ENCODE measurements around the gene BHLHE40. TPM values are rescaled to one million over a fixed set of nuclear protein-coding genes. Genes with fewer than 3 reads are reported as not detected.
A peak's percentile ranks its signal among the peaks of the same experiment; 100 is the strongest.

The BHLHE40 gene
- 6.7 and 7.4 TPM in 2 replicates for total RNA-seq (2014; rRNA removed; shearing (Covaris generic))

DNA sequence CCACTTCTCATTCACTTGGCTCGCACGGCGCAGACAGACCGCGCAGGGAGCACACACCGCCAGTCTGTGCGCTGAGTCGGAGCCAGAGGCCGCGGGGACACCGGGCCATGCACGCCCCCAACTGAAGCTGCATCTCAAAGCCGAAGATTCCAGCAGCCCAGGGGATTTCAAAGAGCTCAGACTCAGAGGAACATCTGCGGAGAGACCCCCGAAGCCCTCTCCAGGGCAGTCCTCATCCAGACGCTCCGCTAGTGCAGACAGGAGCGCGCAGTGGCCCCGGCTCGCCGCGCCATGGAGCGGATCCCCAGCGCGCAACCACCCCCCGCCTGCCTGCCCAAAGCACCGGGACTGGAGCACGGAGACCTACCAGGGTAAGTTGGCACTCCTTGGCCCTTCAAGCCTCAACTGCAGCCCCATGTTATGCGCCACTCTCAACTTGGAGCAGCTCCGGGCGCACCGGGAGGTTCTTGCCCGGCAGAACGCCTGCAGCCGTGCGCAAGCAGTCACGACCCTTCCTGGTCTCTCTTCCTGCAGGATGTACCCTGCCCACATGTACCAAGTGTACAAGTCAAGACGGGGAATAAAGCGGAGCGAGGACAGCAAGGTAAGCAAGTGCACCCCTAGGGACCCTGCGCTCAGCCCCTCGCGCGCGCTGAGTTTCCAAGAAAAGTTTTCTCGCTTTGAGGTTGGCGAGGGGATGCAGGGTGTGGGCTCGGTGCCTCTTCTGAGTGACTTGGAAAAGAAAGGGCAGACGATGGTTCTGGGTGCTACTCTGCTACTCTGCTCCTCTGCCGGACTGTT, at the start of gene BHLHE40:
TSS of gene BHLHE40 (plus strand) at position 10 of the 801 bp plus-strand sequence. CDS start at position 292, 282 bp downstream.
- no peak for DNase-seq
- peaks cover 17% of the 10 kb centered on the region for H3K27me3 ChIP-seq (ENCODE audit: control insufficient read depth, insufficient read depth, low read length)
- H3K36me3 ChIP-seq (replicated peaks; ENCODE audit: control insufficient read depth, insufficient read depth, low read length): no peaks in the 10 kb centered on the region
- H3K4me3 ChIP-seq (ENCODE audit: insufficient read depth, low read depth, low read length): peak within 1 kb of the TSS; percentile 86

DNA sequence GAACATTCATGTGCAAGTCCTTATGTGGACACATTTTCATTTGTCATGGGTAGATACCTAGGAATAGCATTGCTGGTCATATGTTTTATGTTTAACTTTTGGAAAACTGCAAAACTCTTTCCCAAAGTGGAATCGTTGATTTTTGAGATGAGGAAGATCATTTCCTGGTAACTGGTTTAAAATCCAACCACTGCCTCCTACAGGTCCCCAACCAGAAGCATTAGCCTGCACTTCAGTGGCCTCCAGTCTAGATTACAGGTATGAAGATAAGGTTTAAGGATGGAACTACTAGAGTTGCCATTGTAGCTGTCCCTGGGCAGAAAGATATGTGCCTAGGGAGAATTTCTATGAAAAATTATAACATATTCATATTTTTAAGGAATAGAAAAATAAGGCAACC, 48.7 kb upstream of the BHLHE40 start:
- H3K4me3 ChIP-seq (ENCODE audit: insufficient read depth, low read depth, low read length): no peak overlapping the region
- no peaks in the 10 kb centered on the region for H3K27me3 ChIP-seq (ENCODE audit: control insufficient read depth, insufficient read depth, low read length)
- no peak for DNase-seq
- H3K36me3 ChIP-seq (replicated peaks; ENCODE audit: control insufficient read depth, insufficient read depth, low read length): no peaks in the 10 kb centered on the region

- no peaks in the 10 kb centered on the region for H3K27me3 ChIP-seq (ENCODE audit: control insufficient read depth, insufficient read depth, low read length)
- H3K36me3 ChIP-seq (replicated peaks; ENCODE audit: control insufficient read depth, insufficient read depth, low read length): no peaks in the 10 kb centered on the region
- no peak overlapping the region for H3K4me3 ChIP-seq (ENCODE audit: insufficient read depth, low read depth, low read length)
- no peak for DNase-seq
Observed at GRCh38 chr3:4934050-4934449, 45.2 kb upstream of the BHLHE40 start.

- no peak for DNase-seq
- no peaks in the 10 kb centered on the region for H3K36me3 ChIP-seq (replicated peaks; ENCODE audit: control insufficient read depth, insufficient read depth, low read length)
- no peak overlapping the region for H3K4me3 ChIP-seq (ENCODE audit: insufficient read depth, low read depth, low read length)
- H3K27me3 ChIP-seq (ENCODE audit: control insufficient read depth, insufficient read depth, low read length): no peaks in the 10 kb centered on the region
Observed at GRCh38 chr3:4935347-4935746, 43.9 kb upstream of the BHLHE40 start.

DNA sequence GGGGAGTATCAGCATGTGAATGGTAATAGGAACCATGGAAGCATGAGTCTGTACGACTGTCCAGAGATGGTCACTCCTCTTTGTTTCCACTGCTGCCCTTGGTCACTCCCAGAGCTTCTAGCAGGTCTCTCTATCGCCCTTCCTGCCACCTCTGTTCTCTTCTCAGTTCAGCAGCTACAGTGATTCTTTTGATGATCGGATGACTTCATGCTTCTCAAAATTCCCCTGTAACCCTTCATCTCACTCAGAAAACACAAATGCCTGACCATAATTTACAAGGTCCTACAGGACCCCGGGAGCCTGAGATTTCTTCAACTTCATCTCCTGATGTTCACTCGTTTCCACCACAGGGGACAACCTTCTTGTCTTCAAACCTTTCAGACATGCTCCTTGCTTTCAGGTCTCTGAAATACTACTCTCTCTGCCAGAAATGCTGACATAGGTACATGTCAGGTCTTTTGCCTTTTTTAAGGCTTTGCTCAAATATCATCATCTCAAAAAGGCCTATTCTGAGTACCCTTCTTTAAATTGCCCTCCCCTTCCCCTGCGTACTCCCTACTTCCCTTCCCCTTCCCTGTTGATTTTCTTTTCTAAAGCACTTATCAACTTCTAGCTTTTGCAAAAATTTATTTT, 42.1 kb upstream of the BHLHE40 start:
- H3K4me3 ChIP-seq (ENCODE audit: insufficient read depth, low read depth, low read length): no peak overlapping the region
- no peaks in the 10 kb centered on the region for H3K36me3 ChIP-seq (replicated peaks; ENCODE audit: control insufficient read depth, insufficient read depth, low read length)
- DNase-seq: no peak
- H3K27me3 ChIP-seq (ENCODE audit: control insufficient read depth, insufficient read depth, low read length): no peaks in the 10 kb centered on the region

- Histone ChIP-seq H3K27me3 (ENCODE audit: control insufficient read depth, insufficient read depth, low read length) (no peaks in the 10 kb centered on the region), H3K4me3 (ENCODE audit: insufficient read depth, low read depth, low read length) (no peak overlapping the region), H3K36me3 (replicated peaks; ENCODE audit: control insufficient read depth, insufficient read depth, low read length) (no peaks in the 10 kb centered on the region)
- DNase-seq: no peak
Observed at GRCh38 chr3:4938281-4938982, 40.8 kb upstream of the BHLHE40 start.

GRCh38 chr3:4939276-4939675, 40.0 kb upstream of the BHLHE40 start:
- DNase-seq: no peak
- Histone ChIP-seq H3K36me3 (replicated peaks; ENCODE audit: control insufficient read depth, insufficient read depth, low read length) (no peaks in the 10 kb centered on the region), H3K4me3 (ENCODE audit: insufficient read depth, low read depth, low read length) (no peak overlapping the region), H3K27me3 (ENCODE audit: control insufficient read depth, insufficient read depth, low read length) (no peaks in the 10 kb centered on the region)

GRCh38 chr3:4940985-4941384, 38.3 kb upstream of the BHLHE40 start:
- Histone ChIP-seq H3K27me3 (ENCODE audit: control insufficient read depth, insufficient read depth, low read length) (no peaks in the 10 kb centered on the region), H3K36me3 (replicated peaks; ENCODE audit: control insufficient read depth, insufficient read depth, low read length) (no peaks in the 10 kb centered on the region), H3K4me3 (ENCODE audit: insufficient read depth, low read depth, low read length) (no peak overlapping the region)
- no peak for DNase-seq

GRCh38 chr3:4943549-4943948, 35.7 kb upstream of the BHLHE40 start:
- H3K36me3 ChIP-seq (replicated peaks; ENCODE audit: control insufficient read depth, insufficient read depth, low read length): no peaks in the 10 kb centered on the region
- DNase-seq: peak; percentile 34
- H3K4me3 ChIP-seq (ENCODE audit: insufficient read depth, low read depth, low read length): no peak overlapping the region
- no peaks in the 10 kb centered on the region for H3K27me3 ChIP-seq (ENCODE audit: control insufficient read depth, insufficient read depth, low read length)

- Histone ChIP-seq H3K27me3 (ENCODE audit: control insufficient read depth, insufficient read depth, low read length) (no peaks in the 10 kb centered on the region), H3K36me3 (replicated peaks; ENCODE audit: control insufficient read depth, insufficient read depth, low read length) (no peaks in the 10 kb centered on the region), H3K4me3 (ENCODE audit: insufficient read depth, low read depth, low read length) (no peak overlapping the region)
- no peak for DNase-seq
Observed at GRCh38 chr3:4945324-4945723, 33.9 kb upstream of the BHLHE40 start.

DNA sequence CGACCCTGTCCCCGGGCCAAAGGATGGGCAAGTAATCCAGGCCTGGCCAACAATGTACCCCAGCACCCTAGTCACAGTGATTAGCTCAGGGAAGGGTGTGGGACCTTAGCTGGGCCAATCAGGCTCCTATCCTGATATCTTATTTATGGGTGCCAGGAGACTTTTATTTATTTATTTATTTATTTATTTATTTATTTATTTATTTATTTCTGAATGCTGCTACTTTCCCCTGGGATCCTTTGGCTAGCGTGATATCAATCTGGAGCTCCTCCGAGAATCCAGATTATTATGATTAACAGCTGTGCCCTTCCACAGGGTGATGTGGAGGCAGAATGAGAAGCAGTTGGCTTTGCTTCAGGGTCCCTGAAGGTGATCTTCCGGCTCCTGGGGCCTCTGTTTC, 32.2 kb upstream of the BHLHE40 start:
- H3K4me3 ChIP-seq (ENCODE audit: insufficient read depth, low read depth, low read length): no peak overlapping the region

DNA sequence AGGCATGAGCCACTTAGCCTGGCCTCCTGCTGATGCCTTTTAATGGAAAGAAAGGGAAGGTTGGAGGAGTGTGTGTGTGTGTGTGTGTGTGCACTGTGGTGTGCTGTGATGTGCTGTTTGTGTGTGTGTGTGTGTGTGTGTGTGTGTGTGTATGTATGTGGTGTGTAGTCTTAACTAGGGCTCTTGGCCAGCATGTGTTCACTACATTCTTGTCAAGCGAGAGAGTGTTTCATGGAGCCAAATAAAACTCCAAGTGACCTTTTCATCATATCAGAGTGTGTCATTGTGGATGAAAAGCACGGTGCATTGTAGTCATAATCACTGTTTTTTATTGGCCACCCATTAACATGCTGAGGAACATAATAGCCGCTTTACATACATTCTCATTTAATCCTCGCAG, 30.8 kb upstream of the BHLHE40 start:
- Histone ChIP-seq H3K4me3 (ENCODE audit: insufficient read depth, low read depth, low read length) (no peak overlapping the region), H3K36me3 (replicated peaks; ENCODE audit: control insufficient read depth, insufficient read depth, low read length) (no peaks in the 10 kb centered on the region), H3K27me3 (ENCODE audit: control insufficient read depth, insufficient read depth, low read length) (no peaks in the 10 kb centered on the region)
- no peak for DNase-seq

More for the DNA sequence above, 32.2 kb upstream of the BHLHE40 start:
- DNase-seq: no peak
- H3K27me3 ChIP-seq (ENCODE audit: control insufficient read depth, insufficient read depth, low read length): no peaks in the 10 kb centered on the region
- H3K36me3 ChIP-seq (replicated peaks; ENCODE audit: control insufficient read depth, insufficient read depth, low read length): no peaks in the 10 kb centered on the region

DNA sequence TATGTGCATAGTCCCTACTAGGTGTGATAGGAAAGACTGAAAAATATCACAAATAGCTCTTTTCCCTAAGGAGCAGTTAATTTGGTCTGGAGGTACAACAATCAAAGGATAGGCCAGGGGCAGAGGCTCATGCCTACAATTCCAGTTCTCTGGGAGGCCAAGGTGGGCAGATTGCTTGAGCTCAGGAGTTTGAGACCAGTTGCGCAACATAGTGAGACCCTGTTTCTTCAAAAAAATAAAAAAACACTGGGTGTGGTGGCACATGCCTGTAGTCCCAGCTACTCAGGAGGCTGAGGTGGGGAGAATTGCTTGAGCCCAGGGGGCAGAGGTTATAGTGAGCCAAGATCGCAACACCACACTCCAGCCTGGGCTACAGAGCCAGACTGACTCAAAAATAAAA, 30.2 kb upstream of the BHLHE40 start:
- no peaks in the 10 kb centered on the region for H3K27me3 ChIP-seq (ENCODE audit: control insufficient read depth, insufficient read depth, low read length)
- no peak for DNase-seq
- no peaks in the 10 kb centered on the region for H3K36me3 ChIP-seq (replicated peaks; ENCODE audit: control insufficient read depth, insufficient read depth, low read length)
- H3K4me3 ChIP-seq (ENCODE audit: insufficient read depth, low read depth, low read length): no peak overlapping the region

DNA sequence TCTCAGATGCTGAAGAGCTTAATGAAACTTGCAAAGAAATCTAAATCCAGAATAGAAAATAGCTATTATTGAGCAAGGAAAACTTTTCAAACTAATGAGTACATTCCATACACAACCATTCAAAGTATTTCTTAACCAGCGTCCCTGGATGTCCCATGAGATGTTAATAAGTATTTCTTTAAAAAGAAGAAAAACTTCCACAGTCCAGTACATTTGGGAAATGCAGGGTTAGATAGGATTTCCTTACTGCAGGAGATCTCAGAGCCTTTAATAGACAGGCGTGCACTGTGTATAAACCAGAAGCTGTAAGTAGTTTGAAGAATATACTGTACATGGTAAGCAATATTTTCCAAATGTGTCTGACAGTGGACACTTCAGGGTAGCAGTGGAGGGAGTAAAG, 29.6 kb upstream of the BHLHE40 start:
- no peaks in the 10 kb centered on the region for H3K36me3 ChIP-seq (replicated peaks; ENCODE audit: control insufficient read depth, insufficient read depth, low read length)

GRCh38 chr3:4950351-4950784, 28.9 kb upstream of the BHLHE40 start:
- H3K36me3 ChIP-seq (replicated peaks; ENCODE audit: control insufficient read depth, insufficient read depth, low read length): no peaks in the 10 kb centered on the region
- no peak for DNase-seq
- no peaks in the 10 kb centered on the region for H3K27me3 ChIP-seq (ENCODE audit: control insufficient read depth, insufficient read depth, low read length)
- H3K4me3 ChIP-seq (ENCODE audit: insufficient read depth, low read depth, low read length): no peak overlapping the region

More for the DNA sequence above, 29.6 kb upstream of the BHLHE40 start:
- Histone ChIP-seq H3K4me3 (ENCODE audit: insufficient read depth, low read depth, low read length) (no peak overlapping the region), H3K27me3 (ENCODE audit: control insufficient read depth, insufficient read depth, low read length) (no peaks in the 10 kb centered on the region)
- no peak for DNase-seq
